Activated CD4-positive, alpha-beta T cell treated with anti-CD3 and anti-CD28 coated beads, Interleukin-2, amount 50 U/mL, for 1 hour (primary cell): ENCODE results near the gene SERPINE1.
"Not testable (repeated sequence)": the region's sequence is repeated elsewhere in the genome, so short reads cannot be mapped to it uniquely, and the experiment has no call there.

Experiments
- DNase-seq: peaks from one replicate; pipeline ENCODE4 v3.0.0-alpha.2; 2020

The SERPINE1 gene

GRCh38 chr7:101126651-101127459 is at the start of gene SERPINE1:
TSS of gene SERPINE1 (plus strand) at chr7:101127104. CDS start at chr7:101128394, 1,290 bp downstream.
- peak; percentile 43 for DNase-seq

- DNase-seq, result peak; percentile 85
These were observed 49.4 kb upstream of the SERPINE1 start for GRCh38 chr7:101077303-101078086.

- DNase-seq, result no peak
These were observed 45.5 kb upstream of the SERPINE1 start for GRCh38 chr7:101081432-101081831.

GRCh38 chr7:101084865-101085161 is 42.1 kb upstream of the SERPINE1 start:
- DNase-seq, result no peak

GRCh38 chr7:101085162-101085964 is 41.5 kb upstream of the SERPINE1 start, which contains the start of gene TRIM56:
TSS of gene TRIM56 (plus strand) at chr7:101085481. CDS start at chr7:101087313, 1,832 bp downstream.
- DNase-seq, result peak; percentile 68

GRCh38 chr7:101087334-101088068 is 39.4 kb upstream of the SERPINE1 start:
- no peak for DNase-seq

- DNase-seq, result no peak
These were observed 38.9 kb upstream of the SERPINE1 start for GRCh38 chr7:101088069-101088425.

- DNase-seq, result no peak
These were observed 37.9 kb upstream of the SERPINE1 start for GRCh38 chr7:101088858-101089529.

- no peak for DNase-seq
These were observed 37.0 kb upstream of the SERPINE1 start for GRCh38 chr7:101089876-101090275.

GRCh38 chr7:101092266-101092905 is 34.5 kb upstream of the SERPINE1 start:
- not testable (repeated sequence) for DNase-seq

GRCh38 chr7:101093906-101094305 is 33.0 kb upstream of the SERPINE1 start:
- no peak for DNase-seq

GRCh38 chr7:101094376-101094775 is 32.5 kb upstream of the SERPINE1 start:
- no peak for DNase-seq

- DNase-seq, result no peak
These were observed 32.0 kb upstream of the SERPINE1 start for GRCh38 chr7:101094791-101095375.

GRCh38 chr7:101096331-101096956 is 30.5 kb upstream of the SERPINE1 start:
- no peak for DNase-seq

GRCh38 chr7:101096957-101097347 is 30.0 kb upstream of the SERPINE1 start:
- DNase-seq, result no peak

- DNase-seq, result no peak
These were observed 29.3 kb upstream of the SERPINE1 start for GRCh38 chr7:101097561-101097960.

GRCh38 chr7:101099969-101100781 is 26.7 kb upstream of the SERPINE1 start:
- no peak for DNase-seq

- DNase-seq, result no peak
These were observed 25.8 kb upstream of the SERPINE1 start for GRCh38 chr7:101100858-101101847.
